ENCODE measurements around the gene AUH. TPM values are rescaled to one million over a fixed set of nuclear protein-coding genes. Genes with fewer than 3 reads are reported as not detected.
A peak's percentile ranks its signal among the peaks of the same experiment; 100 is the strongest.

AUH gene
- total RNA-seq (10 to 100 TPM; 30.6 to 51.3 (median 44.2) TPM), polyA plus RNA-seq (10 to 100 TPM; 16.3 to 56.3 TPM)
- long read RNA-seq, donor 1, transcript AUH-202 (10 exons, 1,577 nt) = major isoform, 31 of 61 reads
- long read RNA-seq, donor 1, partial matches to known transcripts = 16 of 61 reads
- long read RNA-seq, donor 1, other reads (novel, unspliced or antisense) = 13 of 61 reads
- long read RNA-seq, donor 2, transcript AUH-202 (10 exons, 1,577 nt) = major isoform, 25 of 51 reads
- long read RNA-seq, donor 2, partial matches to known transcripts = 15 of 51 reads
- long read RNA-seq, donor 2, other reads (novel, unspliced or antisense) = 10 of 51 reads
- long read RNA-seq, donor 3, transcript AUH-202 (10 exons, 1,577 nt) = major isoform, 48 of 66 reads
- long read RNA-seq, donor 3, partial matches to known transcripts = 8 of 66 reads
- long read RNA-seq, donor 3, other reads (novel, unspliced or antisense) = 10 of 66 reads

DNA sequence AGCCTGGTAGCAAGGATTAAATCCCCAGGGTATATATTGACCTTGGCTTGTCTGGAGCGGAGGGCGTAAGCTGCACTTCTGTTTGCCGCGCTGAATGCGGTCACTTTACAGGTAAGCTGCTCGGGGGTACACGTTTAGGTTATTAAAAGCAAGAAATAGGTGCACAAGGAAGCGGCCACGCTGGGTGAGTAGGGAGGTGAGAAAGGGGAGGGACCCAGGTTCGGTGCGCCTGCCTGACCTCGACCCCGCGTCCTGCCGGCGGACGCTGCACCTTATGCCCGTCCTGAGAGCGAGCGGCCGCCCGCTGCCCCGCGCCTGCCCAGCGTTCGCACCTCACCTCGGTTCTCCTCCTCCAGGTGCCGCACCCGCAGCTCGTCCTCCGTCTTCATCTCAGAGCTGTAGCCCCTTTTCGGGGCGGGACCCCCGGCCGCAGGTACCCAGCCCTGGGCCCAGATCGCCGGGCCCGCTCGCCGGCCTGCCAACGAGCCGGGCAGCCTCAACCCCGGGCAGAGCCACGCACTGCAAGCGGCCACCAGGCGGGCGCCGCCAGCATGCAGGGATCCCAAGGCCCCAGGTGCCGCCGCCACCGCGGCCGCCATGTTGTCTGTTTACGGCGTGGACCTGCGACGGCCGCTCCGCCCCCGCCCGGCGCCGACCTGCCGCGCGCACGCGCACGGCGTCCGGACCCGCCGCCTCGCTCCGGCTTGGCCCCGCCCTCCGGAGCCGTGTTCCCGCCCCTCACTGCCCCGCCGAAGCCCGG, at the start of gene AUH:
AUH (minus strand) TSS at position 628 of the 760 bp plus-strand sequence; CDS start at position 599, 29 bp downstream.
- peaks cover 0 to 43% (median 34%) of the 10 kb centered on the region in 9 donors for H3K4me1 ChIP-seq
- 0 to 1% methylated on average over 81 to 82 of the region's 82 CpGs for WGBS, 2 donors
- peak; percentile 79 to 90 for DNase-seq
- no peaks in the 10 kb centered on the region for H3K9me3 ChIP-seq
- H3K27ac ChIP-seq = peak within 1 kb of the TSS; percentile 85 to 97 (median 92)
- no peaks in the 10 kb centered on the region for H3K27me3 ChIP-seq
- peak; percentile 96 to 100 (median 98) for ATAC-seq
- peak within 1 kb of the TSS; percentile 92 to 100 (median 98) for H3K4me3 ChIP-seq
- intact Hi-C loops (cut with DNase I) = loop anchor here in 5 of 10 donors (2.0 to 5.0 kb wide), 4 partner anchors 56 to 169 kb away; partner anchors contain the start of gene NFIL3 (in 3 of the 5)
- TF ChIP-seq, protein P1, sequence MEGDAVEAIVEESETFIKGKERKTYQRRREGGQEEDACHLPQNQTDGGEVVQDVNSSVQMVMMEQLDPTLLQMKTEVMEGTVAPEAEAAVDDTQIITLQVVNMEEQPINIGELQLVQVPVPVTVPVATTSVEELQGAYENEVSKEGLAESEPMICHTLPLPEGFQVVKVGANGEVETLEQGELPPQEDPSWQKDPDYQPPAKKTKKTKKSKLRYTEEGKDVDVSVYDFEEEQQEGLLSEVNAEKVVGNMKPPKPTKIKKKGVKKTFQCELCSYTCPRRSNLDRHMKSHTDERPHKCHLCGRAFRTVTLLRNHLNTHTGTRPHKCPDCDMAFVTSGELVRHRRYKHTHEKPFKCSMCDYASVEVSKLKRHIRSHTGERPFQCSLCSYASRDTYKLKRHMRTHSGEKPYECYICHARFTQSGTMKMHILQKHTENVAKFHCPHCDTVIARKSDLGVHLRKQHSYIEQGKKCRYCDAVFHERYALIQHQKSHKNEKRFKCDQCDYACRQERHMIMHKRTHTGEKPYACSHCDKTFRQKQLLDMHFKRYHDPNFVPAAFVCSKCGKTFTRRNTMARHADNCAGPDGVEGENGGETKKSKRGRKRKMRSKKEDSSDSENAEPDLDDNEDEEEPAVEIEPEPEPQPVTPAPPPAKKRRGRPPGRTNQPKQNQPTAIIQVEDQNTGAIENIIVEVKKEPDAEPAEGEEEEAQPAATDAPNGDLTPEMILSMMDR (IDR thresholded peaks at IDR 0.05) = peak in 3 of 9 donors; percentile 7 to 17 (median 12)
- H3K36me3 ChIP-seq = peaks cover 0 to 16% (median 0%) of the 10 kb centered on the region in 9 donors

GRCh38 chr9:91411096-91411771, 49.5 kb upstream of the AUH start:
- ATAC-seq = peak in 1 of 8 donors; percentile 43
- WGBS, 2 donors = 60 to 66% methylated on average over 5 of the region's 5 CpGs
- no peaks in the 10 kb centered on the region for H3K27me3 ChIP-seq
- intact Hi-C loops (cut with DNase I) = loop anchor here in 1 of 10 donors (10.0 kb wide), 1 partner anchor 216 kb away; no protein-coding TSS in a partner anchor
- TF ChIP-seq, protein P1 (IDR thresholded peaks at IDR 0.05) = no peak
- no peaks in the 10 kb centered on the region for H3K9me3 ChIP-seq
- peak overlapping the region in 1 of 10 donors; percentile 62 for H3K27ac ChIP-seq
- peaks cover 0 to 76% (median 9%) of the 10 kb centered on the region in 9 donors for H3K4me1 ChIP-seq
- H3K4me3 ChIP-seq = no peak overlapping the region
- peaks cover 0 to 39% (median 15%) of the 10 kb centered on the region in 9 donors for H3K36me3 ChIP-seq
- DNase-seq = no peak

DNA sequence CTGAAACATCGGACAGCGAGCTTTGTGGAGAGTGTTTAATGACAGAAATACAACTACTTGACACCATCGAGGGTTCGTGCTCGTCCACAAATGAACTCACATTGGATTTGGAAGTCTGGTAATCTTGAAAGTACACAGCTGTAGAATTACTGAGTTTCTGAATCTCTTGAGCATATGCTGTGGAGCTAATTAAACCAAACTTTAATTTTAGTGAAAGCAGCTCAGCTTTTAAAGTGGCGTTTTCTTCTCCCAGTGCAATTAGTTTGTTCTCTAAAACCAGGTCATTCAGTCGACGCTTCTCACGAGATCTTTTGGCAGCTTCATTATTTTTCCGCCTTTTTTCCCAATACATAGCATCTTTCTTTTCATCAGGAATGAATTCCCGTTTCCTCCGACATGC, 48.4 kb upstream of the AUH start:
- Histone ChIP-seq H3K4me3 (no peak overlapping the region), H3K36me3 (peaks cover 0 to 39% (median 15%) of the 10 kb centered on the region in 9 donors), H3K27ac (peak overlapping the region in 1 of 10 donors; percentile 59), H3K27me3 (no peaks in the 10 kb centered on the region), H3K9me3 (no peaks in the 10 kb centered on the region), H3K4me1 (peaks cover 0 to 65% (median 3%) of the 10 kb centered on the region in 9 donors)
- 89 to 92% methylated on average over 12 of the region's 12 CpGs for WGBS, 2 donors
- intact Hi-C loops (cut with DNase I) = loop anchor here in 1 of 10 donors (10.0 kb wide), 1 partner anchor 215 kb away; no protein-coding TSS in a partner anchor
- ATAC-seq (no peak), DNase-seq (no peak)
- TF ChIP-seq, protein P1 (IDR thresholded peaks at IDR 0.05) = no peak

Measured in heart right ventricle (tissue), 16 donors.